Smooth muscle cell (in vitro differentiated cells): ENCODE measurements around the gene BCR. TPM values are rescaled to one million over a fixed set of nuclear protein-coding genes. Genes with fewer than 3 reads are reported as not detected.

Source experiments
- DNase-seq: peaks from one replicate; lab custom pipeline; 2025; ENCODE audit not compliant: unreplicated experiment; lab: John Stamatoyannopoulos, UW
- H2AFZ ChIP-seq: fragments of 200-600 bp; sonication (generic); 2 replicates; pipeline ENCODE4 v1.6.0; 2016; ENCODE audit warnings: antibody characterized with exemption, low read depth, mild to moderate bottlenecking
- H3F3A ChIP-seq: fragments of 200-600 bp; sonication (generic); 2 replicates; pipeline ENCODE4 v1.6.0; 2017; ENCODE audit warnings: antibody characterized with exemption, low read depth
- H3K27ac ChIP-seq: fragments of 200-600 bp; sonication (generic); 2 replicates; pipeline ENCODE4 v1.5.1; 2016; ENCODE audit warnings: low read depth, mild to moderate bottlenecking
- H3K27me3 ChIP-seq: fragments of 200-600 bp; sonication (generic); 2 replicates; pipeline ENCODE4 v1.6.1; 2016; ENCODE audit warnings: low read depth, mild to moderate bottlenecking
- H3K36me3 ChIP-seq: fragments of 200-600 bp; sonication (generic); 2 replicates; pipeline ENCODE4 v1.5.1; 2016; ENCODE audit warnings: low read depth
- H3K4me1 ChIP-seq: fragments of 200-600 bp; sonication (generic); 2 replicates; pipeline ENCODE4 v1.5.1; 2016; ENCODE audit warnings: low read depth
- H3K4me2 ChIP-seq: fragments of 200-600 bp; sonication (generic); 2 replicates; pipeline ENCODE4 v1.6.0; 2016; ENCODE audit warnings: mild to moderate bottlenecking
- H3K4me3 ChIP-seq: fragments of 200-600 bp; sonication (generic); 2 replicates; pipeline ENCODE4 v1.5.1; 2016; ENCODE audit warnings: mild to moderate bottlenecking
- H3K79me2 ChIP-seq: fragments of 200-600 bp; sonication (generic); 2 replicates; pipeline ENCODE4 v1.6.0; 2016; ENCODE audit warnings: low read depth, mild to moderate bottlenecking
- H3K9ac ChIP-seq: fragments of 200-600 bp; sonication (generic); 2 replicates; pipeline ENCODE4 v1.6.0; 2016; ENCODE audit warnings: low read depth
- H3K9me3 ChIP-seq: fragments of 200-600 bp; sonication (generic); replicated peaks from 2 replicates; pipeline ENCODE4 v1.5.1; 2016; ENCODE audit warnings: low read depth
- H4K20me1 ChIP-seq: fragments of 200-600 bp; sonication (generic); 2 replicates; pipeline ENCODE4 v1.6.0; 2016; ENCODE audit warnings: low read depth
- CTCF ChIP-seq: fragments of 200-600 bp; sonication (generic); IDR thresholded peaks from 2 replicates; pipeline ENCODE4 v1.5.1; 2017; ENCODE audit warnings: borderline replicate concordance, mild to moderate bottlenecking, antibody characterized with exemption; ENCODE audit not compliant: insufficient read depth, poor library complexity, severe bottlenecking
- WGBS: methylation state at CpG from one replicate; pipeline ENCODE4 v1.1.7; 2016; ENCODE audit warnings: low lambda C conversion rate; 5-methylcytosine and 5-hydroxymethylcytosine counted together
- polyA plus RNA-seq: library from polyadenylated mRNA; unstranded; fragments of >200 nt; fragmentation: Nextera tagmentation; extraction: Ambion mirVana; gene quantifications from 2 replicates; pipeline ENCODE4 v1.2.1, GENCODE V29; 2016
- total RNA-seq: library from RNA; depleted of rRNA; stranded (reverse); fragments of >200 nt; gene quantifications from 2 replicates; pipeline ENCODE4 v1.2.3, GENCODE V29; 2014

Gene BCR
- total and polyA plus RNA-seq, 2 experiments from 2014 or later: 11.1 to 13.4 TPM

- H3K27me3 ChIP-seq: no peaks in the 10 kb centered on the region
- no peak overlapping the region for H3K27ac ChIP-seq
- TF ChIP-seq CTCF: no peak
- DNase-seq: no peak
- no peak overlapping the region for H3K9ac ChIP-seq
- H4K20me1 ChIP-seq: no peaks in the 10 kb centered on the region
- peaks cover 4% of the 10 kb centered on the region for H3K4me1 ChIP-seq
- no peak overlapping the region for H3K4me2 ChIP-seq
- H3F3A ChIP-seq: no peaks in the 10 kb centered on the region
- WGBS: 93% methylated on average over 19 of the region's 19 CpGs
- H3K36me3 ChIP-seq: no peaks in the 10 kb centered on the region
- H2AFZ ChIP-seq: no peak overlapping the region
- no peaks in the 10 kb centered on the region for H3K9me3 ChIP-seq
- no peak overlapping the region for H3K4me3 ChIP-seq
- no peaks in the 10 kb centered on the region for H3K79me2 ChIP-seq
Observed at GRCh38 chr22:23152238-23153114, 27.8 kb upstream of the BCR start.

- H3K27me3 ChIP-seq: no peaks in the 10 kb centered on the region
- no peak for TF ChIP-seq CTCF
- H3K36me3 ChIP-seq: no peaks in the 10 kb centered on the region
- no peak overlapping the region for H2AFZ ChIP-seq
- no peak overlapping the region for H3K9ac ChIP-seq
- H3K9me3 ChIP-seq: no peaks in the 10 kb centered on the region
- H3K4me3 ChIP-seq: no peak overlapping the region
- H3F3A ChIP-seq: no peaks in the 10 kb centered on the region
- H3K4me2 ChIP-seq: no peak overlapping the region
- H3K27ac ChIP-seq: no peak overlapping the region
- H3K4me1 ChIP-seq: peaks cover 4% of the 10 kb centered on the region
- 91% methylated on average over 7 of the region's 7 CpGs for WGBS
- no peak for DNase-seq
- no peaks in the 10 kb centered on the region for H3K79me2 ChIP-seq
- no peaks in the 10 kb centered on the region for H4K20me1 ChIP-seq
Observed at GRCh38 chr22:23153994-23154393, 26.3 kb upstream of the BCR start.

- Histone ChIP-seq H3K9ac (no peak overlapping the region), H3K36me3 (no peaks in the 10 kb centered on the region), H3K4me2 (no peak overlapping the region), H3F3A (no peaks in the 10 kb centered on the region), H3K79me2 (no peaks in the 10 kb centered on the region), H3K27me3 (no peaks in the 10 kb centered on the region), H3K27ac (no peak overlapping the region), H3K9me3 (no peaks in the 10 kb centered on the region), H3K4me1 (peaks cover 4% of the 10 kb centered on the region), H3K4me3 (no peak overlapping the region), H2AFZ (no peak overlapping the region), H4K20me1 (no peaks in the 10 kb centered on the region)
- 89% methylated on average over 5 of the region's 5 CpGs for WGBS
- no peak for DNase-seq
- no peak for TF ChIP-seq CTCF
Observed at GRCh38 chr22:23154461-23154860, 25.8 kb upstream of the BCR start.

- Histone ChIP-seq H3K4me3 (no peak overlapping the region), H4K20me1 (no peaks in the 10 kb centered on the region), H3K4me1 (peaks cover 4% of the 10 kb centered on the region), H3K36me3 (no peaks in the 10 kb centered on the region), H3K9me3 (no peaks in the 10 kb centered on the region), H3K27me3 (no peaks in the 10 kb centered on the region), H3K79me2 (no peaks in the 10 kb centered on the region), H2AFZ (no peak overlapping the region), H3K4me2 (no peak overlapping the region), H3F3A (no peaks in the 10 kb centered on the region), H3K9ac (no peak overlapping the region), H3K27ac (no peak overlapping the region)
- WGBS: 97% methylated on average over 3 of the region's 3 CpGs
- no peak for TF ChIP-seq CTCF
- no peak for DNase-seq
Observed at GRCh38 chr22:23155143-23155542, 25.2 kb upstream of the BCR start.
